Liver (tissue), 3 donors: ENCODE data around the gene ELAVL2.

Experiments used
- ATF3 ChIP-seq: IDR thresholded peaks from 2 replicates; pipeline ENCODE4 v1.6.1; 2016; ENCODE audit warnings: antibody characterized with exemption
- CTCF ChIP-seq: fragments of 150-350 bp; IDR thresholded peaks from 2 replicates; pipeline ENCODE4 v1.5.1; 2017; ENCODE audit warnings: improper control_type of control experiment, low read depth, low read length; ENCODE audit not compliant: missing input control
- EGR1 ChIP-seq, 2 donors: IDR thresholded peaks; 2 replicates each; pipeline ENCODE4 v1.6.1; 2016 to 2018; ENCODE audit warnings: antibody characterized with exemption in 2 of 2, low read depth in 2 of 2
- GABPA ChIP-seq, 2 donors: IDR thresholded peaks in 1 of 2; conservative IDR thresholded peaks in 1 of 2; 2 replicates each; pipeline ENCODE4 v1.6.1; 2016; ENCODE audit warnings: antibody characterized with exemption in 2 of 2, mild to moderate bottlenecking in 1 of 2, moderate library complexity in 1 of 2
- NR2F2 ChIP-seq: IDR thresholded peaks from 2 replicates; pipeline ENCODE4 v1.6.1; 2016; ENCODE audit warnings: antibody characterized with exemption
- RAD21 ChIP-seq, 2 donors: IDR thresholded peaks; 2 replicates each; pipeline ENCODE4 v1.6.1; 2016; ENCODE audit warnings: antibody characterized with exemption in 2 of 2, mild to moderate bottlenecking in 2 of 2
- REST ChIP-seq: IDR thresholded peaks from 2 replicates; pipeline ENCODE4 v1.6.1; 2016; ENCODE audit warnings: antibody characterized with exemption, mild to moderate bottlenecking
- SP1 ChIP-seq: IDR thresholded peaks from 2 replicates; pipeline ENCODE4 v1.6.1; 2018; ENCODE audit warnings: antibody characterized with exemption, mild to moderate bottlenecking
- TAF1 ChIP-seq: conservative IDR thresholded peaks from 2 replicates; pipeline ENCODE4 v1.6.1; 2016; ENCODE audit warnings: antibody characterized with exemption, mild to moderate bottlenecking
- YY1 ChIP-seq: IDR thresholded peaks from 2 replicates; pipeline ENCODE4 v1.6.1; 2016; ENCODE audit warnings: antibody characterized with exemption, mild to moderate bottlenecking
- donor health status: healthy.
- donor health status: healthy.

DNA sequence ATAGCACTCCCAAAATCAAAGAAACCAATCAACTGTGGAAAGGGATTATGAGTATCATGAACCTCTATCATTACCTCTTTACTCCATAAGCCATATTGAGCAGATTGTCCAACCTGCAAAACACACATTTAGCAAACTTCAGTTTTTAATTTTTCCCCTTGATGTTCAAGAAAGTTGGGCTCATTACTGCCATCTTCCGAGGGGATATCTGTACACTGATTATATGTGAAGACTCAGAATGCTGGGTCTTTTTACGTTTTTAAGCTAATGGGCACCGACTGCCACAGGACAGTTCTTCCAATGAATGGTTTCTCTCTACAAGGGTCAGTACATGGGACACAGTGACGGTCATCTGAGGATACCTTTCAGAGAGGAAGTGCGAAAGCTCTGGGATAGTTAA is 132.7 kb downstream of the ELAVL2 start:
- TF ChIP-seq YY1 (no peak), CTCF (no peak), ATF3 (no peak), EGR1 (IDR thresholded peaks at IDR 0.05; ENCODE audit: low read depth in 2 of 2) (no peak), REST (no peak), RAD21 (IDR thresholded peaks at IDR 0.05) (no peak), GABPA (IDR thresholded peaks at IDR 0.05 in 1 of 2, conservative IDR thresholded peaks at IDR 0.05 in 1 of 2) (no peak), SP1 (no peak), TAF1 (no peak), NR2F2 (no peak)
